HL-60 (cell line): ENCODE measurements around the gene ADRA2C.

Source experiments
- DNase-seq, 2 experiments: peaks; one replicate each; pipeline ENCODE4 v3.0.0-alpha.2; 2010 to 2020; ENCODE audit warnings: low read depth in 1 of 2, low spot score in 1 of 2
- H3K27ac ChIP-seq: fragments of 250-450 bp; sonication (Bioruptor Pico); replicated peaks from 2 replicates; pipeline ENCODE4 v1.5.1; 2020; ENCODE audit warnings: mild to moderate bottlenecking, moderate library complexity
- H3K27me3 ChIP-seq: fragments of 250-450 bp; sonication (Bioruptor Pico); 2 replicates; pipeline ENCODE4 v1.5.1; 2021; ENCODE audit warnings: mild to moderate bottlenecking, moderate library complexity; ENCODE audit not compliant: insufficient read depth, poor library complexity, severe bottlenecking
- H3K4me3 ChIP-seq: replicated peaks from 2 replicates; pipeline ENCODE4 v1.5.1; 2011; ENCODE audit warnings: mild to moderate bottlenecking, control low read depth, low read length; ENCODE audit not compliant: insufficient read depth
- GABPA ChIP-seq: IDR thresholded peaks from 2 replicates; pipeline ENCODE4 v1.6.1; 2012; ENCODE audit warnings: low read depth
- POLR2AphosphoS5 ChIP-seq: IDR thresholded peaks from 2 replicates; pipeline ENCODE4 v1.6.1; 2012; ENCODE audit warnings: low read depth
- SPI1 ChIP-seq: IDR thresholded peaks from 2 replicates; pipeline ENCODE4 v1.6.1; 2012; ENCODE audit warnings: low read depth, mild to moderate bottlenecking, borderline replicate concordance
- TF ChIP-seq, protein P1 (sequence below): IDR thresholded peaks from 2 replicates; pipeline ENCODE4 v1.6.1; 2012; ENCODE audit warnings: low read depth; ENCODE audit not compliant: insufficient replicate concordance
- TF ChIP-seq, protein P2 (sequence below): IDR thresholded peaks from one replicate; pipeline ENCODE4 v1.5.1; 2011; ENCODE audit warnings: low read length, control low read depth, inconsistent platforms; ENCODE audit not compliant: insufficient read depth

ADRA2C gene

DNA sequence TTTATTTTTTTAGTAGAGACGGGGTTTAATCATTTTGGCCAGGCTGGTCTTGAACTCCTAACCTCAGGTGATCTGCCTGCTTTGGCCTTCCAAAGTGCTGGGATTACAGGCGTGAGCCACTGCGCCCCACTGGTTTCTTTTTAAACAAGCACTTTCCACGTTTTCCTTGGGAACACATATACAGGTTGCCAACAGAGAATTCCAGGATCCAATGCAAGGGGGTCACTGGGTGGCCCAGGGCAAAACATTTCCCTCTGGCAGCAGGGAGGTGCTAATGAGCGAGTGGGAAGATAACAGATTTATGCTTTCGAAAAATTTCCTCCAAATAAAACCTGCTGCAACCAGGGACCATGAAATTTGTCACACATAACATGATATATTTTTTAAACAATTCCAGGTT, 41.1 kb downstream of the ADRA2C start:
- no peak for DNase-seq
- H3K27ac ChIP-seq: no peak overlapping the region
- no peaks in the 10 kb centered on the region for H3K27me3 ChIP-seq
- TF ChIP-seq POLR2AphosphoS5: no peak
- TF ChIP-seq, protein P1, sequence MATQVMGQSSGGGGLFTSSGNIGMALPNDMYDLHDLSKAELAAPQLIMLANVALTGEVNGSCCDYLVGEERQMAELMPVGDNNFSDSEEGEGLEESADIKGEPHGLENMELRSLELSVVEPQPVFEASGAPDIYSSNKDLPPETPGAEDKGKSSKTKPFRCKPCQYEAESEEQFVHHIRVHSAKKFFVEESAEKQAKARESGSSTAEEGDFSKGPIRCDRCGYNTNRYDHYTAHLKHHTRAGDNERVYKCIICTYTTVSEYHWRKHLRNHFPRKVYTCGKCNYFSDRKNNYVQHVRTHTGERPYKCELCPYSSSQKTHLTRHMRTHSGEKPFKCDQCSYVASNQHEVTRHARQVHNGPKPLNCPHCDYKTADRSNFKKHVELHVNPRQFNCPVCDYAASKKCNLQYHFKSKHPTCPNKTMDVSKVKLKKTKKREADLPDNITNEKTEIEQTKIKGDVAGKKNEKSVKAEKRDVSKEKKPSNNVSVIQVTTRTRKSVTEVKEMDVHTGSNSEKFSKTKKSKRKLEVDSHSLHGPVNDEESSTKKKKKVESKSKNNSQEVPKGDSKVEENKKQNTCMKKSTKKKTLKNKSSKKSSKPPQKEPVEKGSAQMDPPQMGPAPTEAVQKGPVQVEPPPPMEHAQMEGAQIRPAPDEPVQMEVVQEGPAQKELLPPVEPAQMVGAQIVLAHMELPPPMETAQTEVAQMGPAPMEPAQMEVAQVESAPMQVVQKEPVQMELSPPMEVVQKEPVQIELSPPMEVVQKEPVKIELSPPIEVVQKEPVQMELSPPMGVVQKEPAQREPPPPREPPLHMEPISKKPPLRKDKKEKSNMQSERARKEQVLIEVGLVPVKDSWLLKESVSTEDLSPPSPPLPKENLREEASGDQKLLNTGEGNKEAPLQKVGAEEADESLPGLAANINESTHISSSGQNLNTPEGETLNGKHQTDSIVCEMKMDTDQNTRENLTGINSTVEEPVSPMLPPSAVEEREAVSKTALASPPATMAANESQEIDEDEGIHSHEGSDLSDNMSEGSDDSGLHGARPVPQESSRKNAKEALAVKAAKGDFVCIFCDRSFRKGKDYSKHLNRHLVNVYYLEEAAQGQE: no peak
- no peak overlapping the region for H3K4me3 ChIP-seq

DNA sequence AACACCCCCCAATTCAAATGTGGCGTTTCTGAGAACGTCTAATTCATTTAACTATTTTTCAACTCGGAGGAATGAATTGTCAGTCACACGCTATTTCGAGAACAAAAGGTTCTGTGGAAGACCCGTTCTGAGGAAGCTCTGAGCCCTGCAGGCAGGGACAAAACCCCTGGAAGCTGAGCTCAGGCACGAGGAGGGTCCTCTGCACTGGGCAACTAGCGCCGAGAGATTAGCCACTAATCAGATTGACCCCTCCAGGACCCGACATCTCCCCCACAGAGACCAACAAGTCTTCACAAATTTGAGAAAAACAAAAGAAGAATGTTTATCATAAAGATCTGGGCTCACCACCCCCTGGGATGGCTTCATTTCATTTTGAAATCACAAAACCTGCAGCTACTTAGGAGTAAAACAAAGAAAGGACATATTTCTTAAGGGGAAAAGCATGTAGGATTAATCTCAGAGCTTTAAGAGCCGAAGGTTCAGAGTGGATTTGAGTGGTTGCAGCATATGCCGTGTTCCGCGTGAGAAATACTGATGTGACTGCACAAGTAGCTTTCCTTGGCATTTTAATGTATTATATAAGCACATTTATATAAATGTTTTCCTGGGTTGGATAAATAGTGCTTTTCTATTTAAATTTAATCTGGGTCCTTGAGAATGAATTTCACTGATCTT, 41.8 kb downstream of the ADRA2C start:
- TF ChIP-seq POLR2AphosphoS5 (no peak), SPI1 (no peak), GABPA (no peak)
- TF ChIP-seq, protein P2, sequence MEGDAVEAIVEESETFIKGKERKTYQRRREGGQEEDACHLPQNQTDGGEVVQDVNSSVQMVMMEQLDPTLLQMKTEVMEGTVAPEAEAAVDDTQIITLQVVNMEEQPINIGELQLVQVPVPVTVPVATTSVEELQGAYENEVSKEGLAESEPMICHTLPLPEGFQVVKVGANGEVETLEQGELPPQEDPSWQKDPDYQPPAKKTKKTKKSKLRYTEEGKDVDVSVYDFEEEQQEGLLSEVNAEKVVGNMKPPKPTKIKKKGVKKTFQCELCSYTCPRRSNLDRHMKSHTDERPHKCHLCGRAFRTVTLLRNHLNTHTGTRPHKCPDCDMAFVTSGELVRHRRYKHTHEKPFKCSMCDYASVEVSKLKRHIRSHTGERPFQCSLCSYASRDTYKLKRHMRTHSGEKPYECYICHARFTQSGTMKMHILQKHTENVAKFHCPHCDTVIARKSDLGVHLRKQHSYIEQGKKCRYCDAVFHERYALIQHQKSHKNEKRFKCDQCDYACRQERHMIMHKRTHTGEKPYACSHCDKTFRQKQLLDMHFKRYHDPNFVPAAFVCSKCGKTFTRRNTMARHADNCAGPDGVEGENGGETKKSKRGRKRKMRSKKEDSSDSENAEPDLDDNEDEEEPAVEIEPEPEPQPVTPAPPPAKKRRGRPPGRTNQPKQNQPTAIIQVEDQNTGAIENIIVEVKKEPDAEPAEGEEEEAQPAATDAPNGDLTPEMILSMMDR: no peak
- TF ChIP-seq, protein P1: no peak
- no peaks in the 10 kb centered on the region for H3K27me3 ChIP-seq

DNA sequence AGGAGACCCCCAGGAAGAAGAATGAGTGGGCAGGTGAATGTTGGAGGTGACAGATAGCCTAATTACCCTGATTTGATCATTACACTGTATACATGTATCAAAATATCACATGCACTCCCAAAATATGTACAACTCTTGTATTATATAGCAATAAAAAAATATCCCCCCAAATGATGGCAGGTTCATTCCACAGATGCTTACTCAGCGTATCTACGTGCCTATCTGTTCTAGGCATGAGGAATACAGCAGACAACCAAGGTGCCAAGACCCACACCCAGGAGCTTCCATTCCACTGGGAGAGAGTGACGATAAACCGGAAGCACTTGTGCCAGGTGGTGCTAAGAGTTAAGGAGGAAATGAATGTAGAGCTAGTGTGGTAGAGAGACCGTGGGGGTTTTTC, 42.4 kb downstream of the ADRA2C start:
- H3K27ac ChIP-seq: no peak overlapping the region
- TF ChIP-seq, protein P1: no peak
- TF ChIP-seq GABPA (no peak), SPI1 (no peak), POLR2AphosphoS5 (no peak)
- TF ChIP-seq, protein P2: no peak
- H3K27me3 ChIP-seq: no peaks in the 10 kb centered on the region
- no peak for DNase-seq
- no peak overlapping the region for H3K4me3 ChIP-seq

More for the DNA sequence above, 41.8 kb downstream of the ADRA2C start:
- H3K27ac ChIP-seq: no peak overlapping the region
- no peak for DNase-seq
- no peak overlapping the region for H3K4me3 ChIP-seq
